Measurements from ENCODE around the gene ZNF800.
"Not testable (repeated sequence)": the region's sequence is repeated elsewhere in the genome, so short reads cannot be mapped to it uniquely, and the experiment has no call there.

The ZNF800 gene

DNA sequence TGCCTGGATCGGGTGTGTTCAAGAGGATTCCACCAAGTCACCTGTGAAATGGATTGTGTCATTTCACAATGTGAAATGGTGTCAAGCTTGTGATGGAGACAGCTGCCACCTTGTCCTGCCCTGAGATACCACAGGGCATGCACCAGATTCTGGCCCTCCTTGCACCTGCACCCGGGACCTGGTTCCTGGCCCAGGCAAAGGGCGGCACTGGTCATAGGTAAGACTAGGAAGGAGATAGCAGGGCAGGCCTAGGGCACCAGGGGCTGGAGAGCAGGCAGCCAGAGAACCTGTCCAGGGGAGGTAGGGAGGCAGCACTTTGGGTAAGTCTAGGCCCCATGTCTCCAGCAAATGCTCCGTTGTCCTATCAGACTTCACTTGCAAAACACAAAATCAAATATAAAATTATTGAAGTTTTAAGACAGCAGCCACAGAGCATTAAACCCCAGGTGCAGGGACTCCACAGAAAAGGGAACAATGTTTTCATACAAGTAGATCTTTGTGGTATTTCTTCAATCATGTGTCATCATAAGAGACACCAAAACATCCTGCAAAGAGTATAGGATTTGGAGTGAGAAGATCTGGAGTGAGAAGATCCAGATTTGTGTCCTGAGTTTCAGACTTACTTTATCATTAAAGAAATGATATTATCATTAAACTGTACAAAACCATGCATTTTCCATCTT is 22.7 kb upstream of the ZNF800 start:
- H3K27ac ChIP-seq, result no peak overlapping the region
- TF ChIP-seq, protein P1, sequence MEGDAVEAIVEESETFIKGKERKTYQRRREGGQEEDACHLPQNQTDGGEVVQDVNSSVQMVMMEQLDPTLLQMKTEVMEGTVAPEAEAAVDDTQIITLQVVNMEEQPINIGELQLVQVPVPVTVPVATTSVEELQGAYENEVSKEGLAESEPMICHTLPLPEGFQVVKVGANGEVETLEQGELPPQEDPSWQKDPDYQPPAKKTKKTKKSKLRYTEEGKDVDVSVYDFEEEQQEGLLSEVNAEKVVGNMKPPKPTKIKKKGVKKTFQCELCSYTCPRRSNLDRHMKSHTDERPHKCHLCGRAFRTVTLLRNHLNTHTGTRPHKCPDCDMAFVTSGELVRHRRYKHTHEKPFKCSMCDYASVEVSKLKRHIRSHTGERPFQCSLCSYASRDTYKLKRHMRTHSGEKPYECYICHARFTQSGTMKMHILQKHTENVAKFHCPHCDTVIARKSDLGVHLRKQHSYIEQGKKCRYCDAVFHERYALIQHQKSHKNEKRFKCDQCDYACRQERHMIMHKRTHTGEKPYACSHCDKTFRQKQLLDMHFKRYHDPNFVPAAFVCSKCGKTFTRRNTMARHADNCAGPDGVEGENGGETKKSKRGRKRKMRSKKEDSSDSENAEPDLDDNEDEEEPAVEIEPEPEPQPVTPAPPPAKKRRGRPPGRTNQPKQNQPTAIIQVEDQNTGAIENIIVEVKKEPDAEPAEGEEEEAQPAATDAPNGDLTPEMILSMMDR (conservative IDR thresholded peaks at IDR 0.05), result no peak
- TF ChIP-seq ZFX (IDR thresholded peaks at IDR 0.05), result no peak

DNA sequence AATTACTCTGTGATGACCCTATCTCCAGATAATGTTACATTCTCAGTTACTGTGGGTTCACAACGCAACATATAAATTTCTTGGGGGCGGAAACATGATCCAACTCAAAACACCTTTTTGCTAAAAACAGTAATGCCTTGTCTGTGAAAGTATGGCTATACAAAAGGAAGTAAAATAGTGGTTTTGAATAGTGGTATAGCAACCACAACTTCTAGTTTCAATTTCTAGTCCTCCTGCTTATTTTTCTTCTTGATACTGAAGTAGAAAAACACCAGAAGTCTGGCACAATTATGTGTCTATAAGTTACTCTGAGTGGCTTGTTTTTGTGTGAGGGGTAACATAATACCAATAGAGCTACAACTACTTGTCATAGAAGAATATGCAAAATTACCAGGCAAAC is 21.5 kb upstream of the ZNF800 start:
- TF ChIP-seq, protein P1 (conservative IDR thresholded peaks at IDR 0.05), result no peak
- no peak for TF ChIP-seq ZFX (IDR thresholded peaks at IDR 0.05)
- H3K27ac ChIP-seq, result no peak overlapping the region

DNA sequence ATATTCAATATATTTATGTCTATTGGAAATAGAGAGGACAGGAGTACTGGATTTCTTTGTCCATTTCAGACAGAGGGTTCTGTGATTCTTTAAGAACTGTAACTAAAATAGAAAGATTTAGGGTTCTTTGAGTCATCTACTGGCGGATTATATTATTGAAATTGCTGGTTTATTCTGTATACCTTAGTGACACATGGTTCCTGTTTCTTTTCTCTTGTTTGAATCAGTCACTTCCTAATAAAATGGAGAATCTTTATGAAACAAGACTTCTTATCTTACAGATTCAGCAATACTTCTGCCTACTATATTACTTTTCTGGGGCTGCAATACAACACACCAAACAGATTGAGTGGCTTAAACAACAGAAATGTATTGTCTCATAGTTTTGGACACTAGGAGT is 20.8 kb upstream of the ZNF800 start:
- TF ChIP-seq ZFX (IDR thresholded peaks at IDR 0.05), result no peak
- TF ChIP-seq, protein P1 (conservative IDR thresholded peaks at IDR 0.05), result no peak
- H3K27ac ChIP-seq, result no peak overlapping the region

DNA sequence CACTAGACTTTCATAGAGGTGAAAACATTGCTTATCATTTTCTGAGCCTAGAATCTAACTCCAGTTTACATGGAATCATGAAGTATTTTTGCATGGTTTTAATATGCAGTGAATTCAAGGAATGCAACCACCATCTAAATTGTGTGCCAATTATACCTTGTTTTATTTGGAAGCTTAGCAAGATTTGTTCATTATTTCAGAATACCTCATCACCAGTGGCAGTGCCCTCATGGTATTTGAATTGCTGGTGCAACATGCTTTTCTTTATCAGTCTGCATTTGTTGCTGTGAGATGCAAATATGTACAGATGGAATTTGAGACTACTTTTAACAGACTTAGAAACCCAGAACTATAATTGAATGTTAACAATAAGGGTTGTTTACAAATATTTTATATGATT is 18.7 kb upstream of the ZNF800 start:
- TF ChIP-seq, protein P1 (conservative IDR thresholded peaks at IDR 0.05), result no peak
- no peak for TF ChIP-seq ZFX (IDR thresholded peaks at IDR 0.05)
- no peak overlapping the region for H3K27ac ChIP-seq

DNA sequence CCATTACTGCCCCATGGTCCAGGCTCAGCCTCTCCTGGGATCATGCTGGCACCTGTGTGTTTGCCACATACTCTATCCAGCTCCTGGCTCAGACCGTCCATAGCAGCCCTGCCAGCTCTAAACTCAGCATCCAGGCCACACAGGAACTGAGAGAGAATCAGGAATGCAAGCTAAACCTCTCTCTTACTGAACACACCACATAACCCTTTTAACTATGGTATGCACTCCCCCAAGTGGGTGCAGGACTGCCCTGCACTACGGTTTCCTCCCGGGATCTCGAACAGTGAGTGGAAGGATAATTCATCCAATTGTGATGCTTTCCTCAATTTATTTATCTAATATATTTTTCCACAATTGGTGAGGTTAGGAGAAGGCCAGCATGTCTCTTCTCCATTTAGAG is 17.1 kb upstream of the ZNF800 start:
- no peak overlapping the region for H3K27ac ChIP-seq
- no peak for TF ChIP-seq ZFX (IDR thresholded peaks at IDR 0.05)
- TF ChIP-seq, protein P1 (conservative IDR thresholded peaks at IDR 0.05), result no peak

DNA sequence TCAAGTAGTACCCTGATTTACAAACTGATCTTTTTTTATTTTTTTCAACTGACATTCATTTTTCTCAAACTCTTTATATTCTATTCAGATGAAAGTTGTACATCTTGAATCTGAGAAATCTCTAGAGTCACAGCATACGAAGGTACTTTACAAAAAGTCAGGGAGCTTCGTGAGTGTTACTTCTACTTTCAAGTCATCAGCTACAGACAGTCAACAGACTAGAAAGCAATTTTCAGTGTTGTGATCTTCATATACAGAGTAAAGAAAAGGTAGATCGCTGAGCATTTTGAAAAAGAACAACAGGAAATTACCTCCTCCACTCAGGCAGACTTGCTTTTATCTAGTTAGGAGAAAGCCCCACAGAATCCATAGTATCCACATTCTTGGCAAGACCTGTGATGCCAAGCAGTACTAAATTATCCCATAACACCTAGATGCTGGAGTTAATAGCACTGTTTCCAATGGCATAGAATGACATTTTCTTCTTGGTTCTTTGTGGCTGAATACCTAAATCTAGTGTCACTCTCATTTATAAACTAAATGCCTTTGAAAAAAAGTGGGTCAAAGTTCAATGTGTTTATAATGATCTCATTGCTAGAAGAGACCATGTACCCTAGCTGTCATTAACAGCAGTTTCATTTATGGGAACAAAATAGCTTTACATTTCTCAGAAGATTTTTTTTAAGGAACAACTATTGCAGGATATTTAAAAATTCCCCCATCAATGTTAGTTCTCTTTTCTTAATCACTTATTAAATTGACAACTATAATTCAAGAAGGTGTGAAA is 12.0 kb upstream of the ZNF800 start:
- no peak overlapping the region for H3K27ac ChIP-seq
- TF ChIP-seq, protein P1 (conservative IDR thresholded peaks at IDR 0.05), result no peak
- no peak for TF ChIP-seq ZFX (IDR thresholded peaks at IDR 0.05)

DNA sequence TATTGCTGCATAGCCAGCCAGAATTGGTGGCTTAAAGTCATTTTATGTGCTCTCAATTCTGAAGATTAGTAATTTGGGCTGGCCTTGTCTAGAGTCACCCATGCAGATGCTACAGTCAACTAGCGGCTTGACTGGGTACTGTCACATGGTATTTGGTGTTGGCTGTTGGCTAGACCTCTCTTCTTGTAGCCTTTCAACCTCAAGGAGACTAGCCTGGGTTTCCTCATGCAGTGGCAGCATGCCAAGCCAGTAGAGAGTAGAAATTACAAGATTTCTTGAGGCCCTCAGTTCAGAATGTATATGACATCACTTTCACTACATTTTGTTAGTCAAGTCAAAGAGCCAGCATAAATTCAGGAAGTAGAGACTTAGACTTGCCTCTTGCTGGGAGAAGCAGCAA is 3.7 kb upstream of the ZNF800 start:
- H3K27ac ChIP-seq, result no peak overlapping the region
- TF ChIP-seq ZFX (IDR thresholded peaks at IDR 0.05), result no peak
- TF ChIP-seq, protein P1 (conservative IDR thresholded peaks at IDR 0.05), result no peak; the same call in 1 of the 2 replicates

DNA sequence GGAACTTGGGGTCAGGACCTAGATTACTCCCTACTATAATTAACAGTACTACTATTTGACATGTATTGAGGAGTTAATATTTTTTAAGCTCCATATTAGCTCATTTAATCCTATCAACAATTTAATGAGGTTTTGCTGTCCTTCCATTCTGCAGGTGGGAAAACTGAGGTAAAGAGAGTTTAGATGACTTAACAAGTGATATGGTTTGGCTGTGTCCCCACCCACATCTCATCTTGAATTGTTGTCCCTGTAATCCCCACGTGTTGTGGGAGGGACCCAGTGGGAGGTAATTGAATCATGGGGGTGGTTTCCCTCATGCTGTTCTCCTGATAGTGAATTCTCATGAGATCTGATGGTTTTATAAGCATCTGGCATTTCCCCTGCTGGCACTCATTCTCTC is 2.6 kb upstream of the ZNF800 start:
- H3K27ac ChIP-seq, result not testable (repeated sequence)

Measured in C4-2B (cell line).